Calu3 (cell line): ENCODE data around the gene RPS19. TPM values are rescaled to one million over a fixed set of nuclear protein-coding genes. Genes with fewer than 3 reads are reported as not detected.

Source experiments
- BruUV-seq: library from RNA; stranded (reverse); fragments of 400-500 nt; replicated peaks from 2 replicates; lab custom pipeline; 2021; lab: Mats Ljungman, UMichigan
- CTCF ChIA-PET: fragments of 300-600 bp; sonication (Branson Sonifier 250); formaldehyde crosslinking; loops from one replicate; lab custom pipeline; 2022; ENCODE audit warnings: antibody characterized with exemption; lab: Charles Lee
- DNase-seq: peaks from one replicate; pipeline ENCODE4 v3.0.0; 2022
- H3K27ac Mint-ChIP-seq: one replicate; pipeline ENCODE4 v1.8.0; 2022; ENCODE audit warnings: mixed read lengths; ENCODE audit not compliant: unreplicated experiment
- H3K27me3 Mint-ChIP-seq: one replicate; pipeline ENCODE4 v1.8.0; 2022; ENCODE audit warnings: mixed read lengths; ENCODE audit not compliant: unreplicated experiment
- H3K36me3 Mint-ChIP-seq: one replicate; pipeline ENCODE4 v1.8.0; 2022; ENCODE audit warnings: mild to moderate bottlenecking, moderate library complexity, mixed read lengths; ENCODE audit not compliant: insufficient read depth, unreplicated experiment
- H3K4me1 Mint-ChIP-seq: one replicate; pipeline ENCODE4 v1.8.0; 2022; ENCODE audit warnings: mild to moderate bottlenecking, low read depth, mixed read lengths; ENCODE audit not compliant: unreplicated experiment
- H3K4me3 Mint-ChIP-seq: one replicate; pipeline ENCODE4 v1.8.0; 2022; ENCODE audit warnings: mild to moderate bottlenecking, low read depth, moderate library complexity, mixed read lengths; ENCODE audit not compliant: unreplicated experiment
- H3K9me3 Mint-ChIP-seq: one replicate; pipeline ENCODE4 v1.8.0; 2022; ENCODE audit warnings: low read depth, mixed read lengths; ENCODE audit not compliant: unreplicated experiment
- CTCF ChIP-seq: fragments of 200-600 bp; IDR thresholded peaks from one replicate; pipeline ENCODE4 v1.8.0; 2022; ENCODE audit warnings: antibody characterized with exemption; ENCODE audit not compliant: unreplicated experiment
- intact Hi-C: fragments of 100-400 bp; cut with micrococcal nuclease; formaldehyde crosslinking; loops from one replicate; pipeline ENCODE4 v1.10.0; 2022; ENCODE audit not compliant: unreplicated experiment
- total RNA-seq: library from RNA; stranded (reverse); gene quantifications from 2 replicates; pipeline ENCODE4 v1.2.3, GENCODE V29; 2022

RPS19 gene
- total RNA-seq, 1 experiment from 2014 or later, result 2,220 TPM

DNA sequence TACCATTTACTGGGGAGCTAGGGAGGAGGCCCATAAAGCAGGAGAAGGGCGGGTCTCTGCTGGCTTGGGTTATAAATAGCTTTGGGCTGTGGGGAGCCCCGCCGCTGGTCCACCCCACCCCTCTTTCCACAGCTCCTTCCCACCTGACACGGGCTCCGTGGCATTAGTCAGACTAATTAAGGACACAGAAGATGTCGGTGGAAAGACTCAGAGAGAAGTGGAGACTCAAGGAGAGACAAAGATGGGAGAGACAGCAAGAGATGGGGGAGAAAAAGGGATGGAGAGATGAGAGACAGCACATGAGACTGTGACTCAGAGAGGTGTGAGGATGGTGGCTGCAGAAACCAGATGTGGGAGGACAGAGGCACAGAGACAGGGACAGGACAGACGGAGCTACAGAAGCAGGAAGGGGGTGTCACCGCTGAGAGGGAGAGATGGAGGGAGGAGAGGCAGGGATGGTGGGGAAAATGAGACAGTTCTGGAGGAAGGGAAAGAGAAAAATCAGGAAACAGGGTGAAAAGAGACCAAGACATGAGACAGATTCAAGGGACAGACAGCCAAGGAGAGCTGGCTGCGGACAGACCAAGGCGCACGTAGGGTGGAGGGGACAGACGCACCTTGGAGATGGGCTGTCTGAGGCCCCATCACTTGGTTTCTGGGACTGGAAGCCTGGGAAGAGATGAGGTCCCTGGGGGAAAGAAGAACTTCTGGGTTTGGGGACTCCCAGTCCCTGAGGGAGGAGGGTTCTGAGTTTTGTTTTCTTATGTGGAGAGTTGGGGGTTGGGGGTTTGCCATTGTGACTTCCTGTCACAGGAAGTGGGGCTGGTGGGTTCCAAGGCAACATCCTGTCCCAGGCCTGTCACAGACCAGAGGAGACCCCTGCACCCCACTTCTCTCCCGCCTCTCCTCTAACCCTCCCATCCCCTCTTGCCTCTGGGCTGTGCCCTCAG, 27.0 kb downstream of the RPS19 start:
- Mint-ChIP-seq H3K4me3 (peak overlapping the region; percentile 17), H3K27ac (peak overlapping the region; percentile 45), H3K27me3 (peaks cover 11% of the 10 kb centered on the region), H3K4me1 (peaks cover 61% of the 10 kb centered on the region), H3K9me3 (no peaks in the 10 kb centered on the region), H3K36me3 (peaks cover 59% of the 10 kb centered on the region)
- no peak for DNase-seq
- intact Hi-C loops, result loop anchor here (2.0 kb wide), 2 partner anchors 18 to 48 kb away; no protein-coding TSS in a partner anchor
- no peak for TF ChIP-seq CTCF
- BruUV-seq, result no TSS peak
- CTCF ChIA-PET, result interaction anchor here (0.6 to 1.5 kb wide), 7 partner anchors 13 to 1006 kb away, joined by 3 to 12 read pairs (median 4); no protein-coding TSS in a partner anchor

DNA sequence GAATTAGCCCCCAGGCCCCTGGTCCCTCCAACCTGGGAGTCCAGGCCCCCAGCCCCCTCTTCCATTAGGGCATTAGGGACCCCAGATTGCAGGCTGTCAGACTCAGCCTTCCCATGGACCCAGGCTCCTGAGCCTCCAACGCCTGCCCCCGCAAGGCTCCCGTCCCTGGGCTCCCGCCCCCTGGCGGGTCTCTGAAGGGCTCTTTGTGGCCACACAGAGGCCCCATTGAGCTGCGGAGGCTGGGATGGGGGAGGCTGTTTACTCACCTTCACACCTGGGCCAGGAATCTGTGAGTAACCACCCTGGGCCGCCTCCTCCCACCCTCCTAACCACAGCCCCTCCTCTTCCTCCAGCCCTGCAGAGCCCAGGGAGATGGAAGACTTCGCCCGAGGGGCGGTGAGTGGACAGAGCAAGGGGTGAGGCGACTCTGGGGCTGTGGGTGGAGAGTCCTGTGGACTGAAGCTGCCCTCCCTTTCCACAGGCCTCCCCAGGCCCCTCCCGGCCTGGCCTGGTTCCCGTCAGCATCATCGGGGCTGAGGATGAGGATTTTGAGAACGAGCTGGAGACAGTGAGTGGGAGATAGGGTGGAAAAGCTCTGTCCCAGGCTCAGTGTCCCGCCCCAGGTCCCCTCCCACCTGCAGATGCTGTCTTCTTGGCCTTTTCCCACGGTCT, 27.8 kb downstream of the RPS19 start:
- peak overlapping the region; percentile 45 for H3K27ac Mint-ChIP-seq
- H3K9me3 Mint-ChIP-seq, result no peaks in the 10 kb centered on the region
- peaks cover 53% of the 10 kb centered on the region for H3K4me1 Mint-ChIP-seq
- H3K36me3 Mint-ChIP-seq, result peaks cover 57% of the 10 kb centered on the region
- H3K4me3 Mint-ChIP-seq, result peak overlapping the region; percentile 17
- TF ChIP-seq CTCF, result peak; percentile 67
- CTCF ChIA-PET, result interaction anchor here (0.5 to 1.5 kb wide), 8 partner anchors 14 to 232 kb away, joined by 3 to 12 read pairs (median 4); partner anchors contain the start of gene RPS19
- peak; percentile 98 for DNase-seq
- intact Hi-C loops, result loop anchor here (2.0 kb wide), 2 partner anchors 17 to 47 kb away; no protein-coding TSS in a partner anchor
- peaks cover 3% of the 10 kb centered on the region for H3K27me3 Mint-ChIP-seq
- no TSS peak for BruUV-seq

- CTCF ChIA-PET, result interaction anchor here (1.5 kb wide), 1 partner anchor 69 kb away, joined by 5 read pairs; no protein-coding TSS in a partner anchor
- TF ChIP-seq CTCF, result no peak
- no peak overlapping the region for H3K4me3 Mint-ChIP-seq
- H3K9me3 Mint-ChIP-seq, result no peaks in the 10 kb centered on the region
- H3K27ac Mint-ChIP-seq, result no peak overlapping the region
- no peak for DNase-seq
- H3K4me1 Mint-ChIP-seq, result peaks cover 52% of the 10 kb centered on the region
- peaks cover 49% of the 10 kb centered on the region for H3K36me3 Mint-ChIP-seq
- no TSS peak for BruUV-seq
- intact Hi-C loops, result no loop called here
- no peaks in the 10 kb centered on the region for H3K27me3 Mint-ChIP-seq
Measured at GRCh38 chr19:41888926-41889325, 28.9 kb downstream of the RPS19 start.

- H3K36me3 Mint-ChIP-seq, result peaks cover 47% of the 10 kb centered on the region
- CTCF ChIA-PET, result interaction anchor here (0.6 kb wide), 1 partner anchor 23 kb away, joined by 4 read pairs; no protein-coding TSS in a partner anchor
- no peak overlapping the region for H3K27ac Mint-ChIP-seq
- TF ChIP-seq CTCF, result no peak
- H3K9me3 Mint-ChIP-seq, result no peaks in the 10 kb centered on the region
- no peaks in the 10 kb centered on the region for H3K27me3 Mint-ChIP-seq
- H3K4me1 Mint-ChIP-seq, result peaks cover 50% of the 10 kb centered on the region
- intact Hi-C loops, result no loop called here
- H3K4me3 Mint-ChIP-seq, result no peak overlapping the region
- BruUV-seq, result no TSS peak
- no peak for DNase-seq
Measured at GRCh38 chr19:41889896-41890295, 29.8 kb downstream of the RPS19 start.
